ENCODE measurements around the gene ZNF471. TPM values are rescaled to one million over a fixed set of nuclear protein-coding genes. Genes with fewer than 3 reads are reported as not detected.

Gene ZNF471
- total and polyA plus RNA-seq, 12 donors = 2.9 to 16.0 (median 6.6) TPM

DNA sequence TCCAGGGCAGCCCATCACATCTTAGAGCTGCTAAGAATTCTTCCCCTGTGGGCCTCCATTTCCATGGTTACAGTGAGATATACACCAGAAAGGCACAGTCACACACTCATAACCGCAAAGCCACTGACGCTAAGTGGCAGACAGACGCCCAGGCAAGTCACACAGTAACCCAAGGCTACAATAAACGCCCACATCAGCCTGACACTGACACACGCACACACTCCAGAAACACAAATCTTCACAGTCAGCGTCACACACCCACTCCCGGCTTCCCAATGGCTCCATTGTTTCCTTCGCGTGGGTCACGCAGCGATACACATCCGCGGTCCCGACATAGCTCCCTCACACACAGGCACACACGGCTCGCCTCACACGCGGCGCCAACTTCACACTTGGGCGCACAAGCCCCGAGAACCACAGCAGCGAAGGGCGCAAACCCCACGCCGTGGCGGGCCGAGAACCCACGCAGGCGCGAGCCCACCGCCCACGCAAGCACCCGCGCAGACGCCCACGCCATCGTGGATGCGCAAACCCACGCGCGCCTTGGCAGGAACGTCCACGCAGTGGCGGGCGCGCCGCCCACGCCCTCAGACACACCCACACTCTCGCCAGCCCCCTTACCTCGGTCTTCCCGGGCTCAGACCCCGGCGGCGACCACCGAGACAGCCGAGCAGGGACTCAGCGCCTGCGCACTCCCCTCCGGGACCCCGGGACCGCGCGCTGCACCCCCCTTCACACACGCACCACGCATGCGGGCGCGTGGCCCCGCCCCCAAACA lies 30.8 kb upstream of the ZNF471 start, which contains the start of gene ZNF667:
TSS of gene ZNF667 (minus strand) at position 695 of the 778 bp plus-strand sequence. CDS start 14,975 bp downstream, outside the sequence.
- no peaks in the 10 kb centered on the region for H3K36me3 ChIP-seq (replicated peaks in 1 of 2)
- TF ChIP-seq, protein P1, sequence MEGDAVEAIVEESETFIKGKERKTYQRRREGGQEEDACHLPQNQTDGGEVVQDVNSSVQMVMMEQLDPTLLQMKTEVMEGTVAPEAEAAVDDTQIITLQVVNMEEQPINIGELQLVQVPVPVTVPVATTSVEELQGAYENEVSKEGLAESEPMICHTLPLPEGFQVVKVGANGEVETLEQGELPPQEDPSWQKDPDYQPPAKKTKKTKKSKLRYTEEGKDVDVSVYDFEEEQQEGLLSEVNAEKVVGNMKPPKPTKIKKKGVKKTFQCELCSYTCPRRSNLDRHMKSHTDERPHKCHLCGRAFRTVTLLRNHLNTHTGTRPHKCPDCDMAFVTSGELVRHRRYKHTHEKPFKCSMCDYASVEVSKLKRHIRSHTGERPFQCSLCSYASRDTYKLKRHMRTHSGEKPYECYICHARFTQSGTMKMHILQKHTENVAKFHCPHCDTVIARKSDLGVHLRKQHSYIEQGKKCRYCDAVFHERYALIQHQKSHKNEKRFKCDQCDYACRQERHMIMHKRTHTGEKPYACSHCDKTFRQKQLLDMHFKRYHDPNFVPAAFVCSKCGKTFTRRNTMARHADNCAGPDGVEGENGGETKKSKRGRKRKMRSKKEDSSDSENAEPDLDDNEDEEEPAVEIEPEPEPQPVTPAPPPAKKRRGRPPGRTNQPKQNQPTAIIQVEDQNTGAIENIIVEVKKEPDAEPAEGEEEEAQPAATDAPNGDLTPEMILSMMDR (IDR thresholded peaks at IDR 0.05) = no peak
- TF ChIP-seq POLR2A (IDR thresholded peaks at IDR 0.05) = no peak
- peaks cover 0 to 11% (median 0%) of the 10 kb centered on the region in 3 donors for H3K9me3 ChIP-seq (replicated peaks in 1 of 3)
- 0 to 5% (median 1%) methylated on average over 14 to 69 of the region's 69 CpGs for WGBS, 4 donors
- H3K4me1 ChIP-seq (replicated peaks in 1 of 2) = peaks cover 6 to 16% of the 10 kb centered on the region in 2 donors
- H3K27ac ChIP-seq = peak within 1 kb of the TSS; percentile 47 to 91 (median 76)
- peak; percentile 35 to 76 (median 38) for DNase-seq
- intact Hi-C loops (cut with DNase I) = no loop called here
- H3K4me3 ChIP-seq = peak within 1 kb of the TSS; percentile 34 to 72 (median 56)
- no peaks in the 10 kb centered on the region for H3K27me3 ChIP-seq

DNA sequence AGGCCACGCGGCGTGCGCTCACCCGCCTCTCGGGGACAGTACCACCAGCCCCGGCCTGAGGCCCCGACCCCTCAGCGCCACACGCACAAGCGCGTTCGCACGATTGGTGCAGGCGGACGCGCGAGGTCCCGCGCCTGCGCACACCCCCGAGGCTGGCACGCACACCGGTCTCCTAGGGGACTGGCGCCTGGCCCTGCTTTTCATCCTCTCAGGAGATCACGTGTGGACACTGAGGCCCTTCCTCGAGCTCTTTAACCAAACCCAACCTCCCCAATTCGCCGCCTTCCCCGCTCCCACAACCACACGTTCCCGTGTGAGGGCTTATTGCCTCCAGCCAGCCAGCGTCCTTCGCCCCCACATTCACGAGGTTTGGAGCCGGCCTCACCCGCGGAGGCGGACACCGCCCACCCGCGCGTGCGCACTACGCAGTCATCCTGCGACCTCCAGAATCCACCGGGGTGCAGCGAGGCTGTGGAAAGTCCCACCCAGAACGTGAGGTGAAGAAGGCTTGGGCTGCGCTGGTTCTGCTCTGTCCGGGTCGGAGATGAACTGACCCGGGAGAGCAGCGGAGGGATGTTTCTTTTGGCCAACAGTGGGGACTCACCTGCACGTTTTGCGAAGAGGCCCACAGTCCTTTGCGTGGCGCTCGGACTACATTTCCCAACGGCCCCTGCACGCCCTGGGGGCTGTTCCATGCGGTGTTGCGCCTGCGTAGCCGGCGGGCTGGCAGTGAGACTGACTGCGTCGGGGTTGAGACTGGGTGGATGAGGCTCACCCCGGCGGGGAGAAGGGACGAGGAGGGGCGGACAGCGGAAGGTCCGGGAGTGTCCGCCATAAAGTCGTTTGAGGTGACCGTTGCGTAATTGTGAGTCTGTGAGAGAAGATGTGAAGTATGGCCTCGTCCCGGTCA lies 30.0 kb upstream of the ZNF471 start:
- H3K36me3 ChIP-seq (replicated peaks in 1 of 2) = no peaks in the 10 kb centered on the region
- TF ChIP-seq, protein P1 (IDR thresholded peaks at IDR 0.05) = peak in 1 of 6 experiments; percentile 1
- TF ChIP-seq POLR2A (IDR thresholded peaks at IDR 0.05) = peak; percentile 53 to 87
- DNase-seq = peak; percentile 92 to 96 (median 95)
- peak overlapping the region; percentile 34 to 72 (median 54) for H3K4me3 ChIP-seq
- WGBS, 4 donors = 0 to 3% (median 1%) methylated on average over 26 to 80 of the region's 80 CpGs
- H3K27me3 ChIP-seq = no peaks in the 10 kb centered on the region
- H3K4me1 ChIP-seq (replicated peaks in 1 of 2) = peaks cover 6 to 16% of the 10 kb centered on the region in 2 donors
- H3K27ac ChIP-seq = peak overlapping the region; percentile 47 to 91 (median 76)
- intact Hi-C loops (cut with DNase I) = no loop called here
- peaks cover 0 to 11% (median 0%) of the 10 kb centered on the region in 3 donors for H3K9me3 ChIP-seq (replicated peaks in 1 of 3)

DNA sequence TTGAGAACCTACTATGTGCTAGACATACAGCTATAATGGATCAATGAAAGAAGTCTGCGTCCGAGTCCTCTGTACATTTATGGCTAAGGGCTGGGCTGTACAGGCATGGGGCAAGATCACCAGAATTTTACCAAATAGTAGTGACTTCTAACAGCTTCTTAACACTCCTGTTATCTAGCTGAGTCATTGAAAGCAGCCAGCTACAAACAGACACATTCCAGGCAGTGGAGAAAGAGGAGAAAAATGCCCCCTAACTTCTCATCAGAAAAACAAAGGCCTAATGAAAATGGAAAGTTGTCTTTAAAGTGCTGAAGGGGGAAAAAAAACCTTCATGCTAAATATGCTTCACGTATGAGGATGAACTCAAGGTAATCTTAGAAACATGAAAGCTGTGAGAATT lies 16.3 kb upstream of the ZNF471 start:
- intact Hi-C loops (cut with DNase I) = no loop called here
- H3K27ac ChIP-seq = no peak overlapping the region
- no peaks in the 10 kb centered on the region for H3K27me3 ChIP-seq
- H3K4me1 ChIP-seq (replicated peaks in 1 of 2) = no peaks in the 10 kb centered on the region
- no peaks in the 10 kb centered on the region for H3K36me3 ChIP-seq (replicated peaks in 1 of 2)
- DNase-seq = no peak
- H3K9me3 ChIP-seq (replicated peaks in 1 of 3) = peaks cover 0 to 28% (median 0%) of the 10 kb centered on the region in 3 donors
- 70 to 77% (median 74%) methylated on average over 3 of the region's 3 CpGs for WGBS, 4 donors
- TF ChIP-seq POLR2A (IDR thresholded peaks at IDR 0.05) = no peak
- TF ChIP-seq, protein P1 (IDR thresholded peaks at IDR 0.05) = no peak
- no peak overlapping the region for H3K4me3 ChIP-seq

DNA sequence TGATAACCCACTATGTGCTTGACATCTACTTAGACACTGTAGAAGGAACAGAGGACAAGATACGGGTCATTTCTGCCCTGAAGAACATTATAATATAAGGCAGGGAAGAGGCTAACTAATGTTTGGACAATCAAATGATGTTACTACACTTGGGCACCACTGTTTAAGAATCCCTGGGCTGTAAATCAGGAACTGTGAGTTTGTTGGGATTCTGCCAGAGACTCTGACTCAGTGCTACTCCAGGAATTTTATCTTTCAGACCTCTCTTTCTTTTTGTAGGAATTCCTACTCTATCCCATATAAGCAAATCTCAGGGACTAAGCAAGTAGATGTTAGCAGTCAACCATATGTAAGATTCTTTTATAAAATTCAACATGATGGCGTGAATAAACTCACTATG lies 3.1 kb upstream of the ZNF471 start:
- no peak overlapping the region for H3K27ac ChIP-seq
- peaks cover 4 to 14% of the 10 kb centered on the region in 2 donors for H3K4me1 ChIP-seq (replicated peaks in 1 of 2)
- TF ChIP-seq, protein P1 (IDR thresholded peaks at IDR 0.05) = no peak
- TF ChIP-seq POLR2A (IDR thresholded peaks at IDR 0.05) = no peak
- no peaks in the 10 kb centered on the region for H3K36me3 ChIP-seq (replicated peaks in 1 of 2)
- WGBS, 4 donors = 88 to 96% (median 91%) methylated on average over 2 of the region's 2 CpGs
- intact Hi-C loops (cut with DNase I) = loop anchor here in 1 of 2 donors (10.0 kb wide), 1 partner anchor 100 kb away; the partner anchor contains the start of gene ZNF583
- no peak for DNase-seq
- no peaks in the 10 kb centered on the region for H3K9me3 ChIP-seq (replicated peaks in 1 of 3)
- no peaks in the 10 kb centered on the region for H3K27me3 ChIP-seq
- H3K4me3 ChIP-seq = no peak overlapping the region

Measured in adrenal gland (tissue), 12 donors.